ENCODE data around the gene PCLAF.
"Not testable (repeated sequence)": the region's sequence is repeated elsewhere in the genome, so short reads cannot be mapped to it uniquely, and the experiment has no call there.

Gene PCLAF

DNA sequence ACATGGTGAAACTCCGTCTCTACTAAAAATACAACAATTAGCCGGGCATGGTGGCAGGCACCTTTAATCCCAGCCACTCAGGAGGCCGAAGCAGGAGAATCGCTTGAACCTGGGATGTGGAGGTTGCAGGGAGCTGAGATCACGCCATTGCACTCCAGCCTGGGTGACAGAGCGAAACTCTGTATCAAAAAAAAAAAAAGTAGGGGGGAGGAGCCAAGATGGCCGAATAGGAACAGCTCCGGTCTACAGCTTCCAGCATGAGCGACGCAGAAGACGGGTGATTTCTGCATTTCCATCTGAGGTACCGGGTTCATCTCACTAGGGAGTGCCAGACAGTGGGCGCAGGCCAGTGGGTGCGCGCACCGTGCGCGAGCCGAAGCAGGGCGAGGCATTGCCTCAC is 54.8 kb downstream of the PCLAF start:
- DNase-seq (ENCODE audit: extremely low read depth in 1 of 2, low read depth in 1 of 2): not testable (repeated sequence)

DNA sequence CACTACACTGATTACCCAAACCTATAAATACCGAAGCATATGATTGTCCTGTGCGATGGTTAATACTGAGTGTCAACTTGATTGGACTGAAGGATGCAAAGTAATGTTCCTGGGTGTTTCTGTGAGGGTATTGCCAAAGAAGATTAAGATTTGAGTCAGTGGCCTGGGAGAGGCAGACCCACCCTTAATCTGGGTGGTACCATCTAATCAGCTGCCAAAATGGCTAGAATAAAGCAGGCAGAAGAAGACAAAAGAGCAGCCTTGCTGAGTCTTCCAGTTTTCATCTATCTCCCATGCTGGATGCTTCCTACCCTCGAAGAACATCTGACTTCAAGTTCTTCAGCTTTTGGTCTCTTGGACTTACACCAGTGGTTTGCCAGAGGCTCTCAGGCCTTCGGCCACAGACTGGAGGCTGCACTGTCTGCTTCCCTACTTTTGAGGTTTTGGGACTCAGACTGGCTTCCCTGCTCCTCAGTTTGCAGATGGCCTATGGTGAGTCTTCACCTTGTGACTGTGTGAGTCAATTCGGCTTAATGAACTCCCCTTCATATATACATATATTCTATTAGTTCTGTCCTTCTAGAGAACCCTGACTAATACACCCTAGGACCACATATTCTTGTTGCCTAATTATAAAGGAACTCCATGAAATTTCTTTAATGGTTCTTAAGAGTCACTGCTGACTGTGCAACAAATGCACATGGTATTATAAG is 56.9 kb downstream of the PCLAF start:
- no peak for DNase-seq (ENCODE audit: extremely low read depth in 1 of 2, low read depth in 1 of 2)

DNA sequence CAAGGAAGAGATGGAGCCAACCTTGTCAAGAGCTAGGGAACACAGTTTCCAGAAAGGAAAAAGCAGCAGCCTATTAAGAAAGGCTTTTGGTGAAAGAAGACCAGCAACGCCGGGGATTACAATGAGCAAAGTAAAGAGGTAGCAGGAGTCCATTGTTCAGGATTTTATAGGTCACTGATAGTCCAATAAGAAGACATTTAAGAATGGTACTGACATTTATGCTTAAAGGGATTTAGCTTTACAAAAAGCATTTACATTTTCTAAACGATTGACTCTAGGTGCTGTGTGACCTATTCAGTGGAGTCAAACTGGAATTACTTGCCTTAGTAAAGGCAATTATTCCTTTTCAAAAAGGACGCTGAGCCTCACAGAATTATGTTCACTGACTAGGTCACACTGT is 66.0 kb downstream of the PCLAF start:
- DNase-seq (ENCODE audit: extremely low read depth in 1 of 2, low read depth in 1 of 2): no peak

DNA sequence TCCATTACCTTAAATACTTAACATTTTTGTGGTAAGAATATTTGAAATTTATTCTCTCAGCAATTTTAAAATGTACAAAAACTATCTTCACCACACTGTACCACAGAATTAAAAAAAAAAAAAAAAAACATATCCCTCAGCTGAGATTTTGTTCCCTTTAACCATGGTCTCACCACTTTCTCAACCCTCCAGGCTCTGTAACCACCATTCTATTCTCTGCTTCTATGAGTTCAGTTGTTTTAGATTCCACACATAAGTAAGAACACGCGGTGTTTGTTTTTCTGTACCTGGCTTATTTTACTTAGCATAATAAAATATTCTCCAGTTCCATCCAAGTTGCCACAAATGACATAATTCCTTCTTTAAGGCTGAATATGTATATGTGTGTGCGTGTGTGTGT is 66.8 kb downstream of the PCLAF start:
- no peak for DNase-seq (ENCODE audit: extremely low read depth in 1 of 2, low read depth in 1 of 2)
